ENCODE data around the gene NPAS3.

Gene NPAS3

DNA sequence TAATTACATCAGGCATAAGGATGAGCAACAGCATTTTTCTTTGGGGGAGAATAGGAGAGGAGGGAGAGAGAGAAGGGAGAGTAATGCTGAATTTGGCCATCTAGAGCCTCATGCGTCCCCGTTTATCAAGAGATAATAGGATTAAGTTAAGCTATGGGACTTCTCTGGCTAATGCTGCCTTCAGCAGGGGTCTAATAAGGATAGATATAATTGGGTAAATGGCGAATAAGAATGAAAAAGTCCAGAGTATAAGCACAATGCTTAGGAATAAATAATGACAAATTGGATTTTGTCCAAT is 542.2 kb downstream of the NPAS3 start:
- TF ChIP-seq TAF1 (IDR thresholded peaks at IDR 0.05; ENCODE audit: borderline replicate concordance, insufficient read depth, low read length) (no peak), FOXP2 (optimal IDR thresholded peaks at IDR 0.05; ENCODE audit: borderline replicate concordance, extremely low read depth, extremely low read length, insufficient read depth) (no peak), POLR2AphosphoS5 (IDR thresholded peaks at IDR 0.05; ENCODE audit: low read depth, low read length) (no peak)
- TF ChIP-seq, protein P1, sequence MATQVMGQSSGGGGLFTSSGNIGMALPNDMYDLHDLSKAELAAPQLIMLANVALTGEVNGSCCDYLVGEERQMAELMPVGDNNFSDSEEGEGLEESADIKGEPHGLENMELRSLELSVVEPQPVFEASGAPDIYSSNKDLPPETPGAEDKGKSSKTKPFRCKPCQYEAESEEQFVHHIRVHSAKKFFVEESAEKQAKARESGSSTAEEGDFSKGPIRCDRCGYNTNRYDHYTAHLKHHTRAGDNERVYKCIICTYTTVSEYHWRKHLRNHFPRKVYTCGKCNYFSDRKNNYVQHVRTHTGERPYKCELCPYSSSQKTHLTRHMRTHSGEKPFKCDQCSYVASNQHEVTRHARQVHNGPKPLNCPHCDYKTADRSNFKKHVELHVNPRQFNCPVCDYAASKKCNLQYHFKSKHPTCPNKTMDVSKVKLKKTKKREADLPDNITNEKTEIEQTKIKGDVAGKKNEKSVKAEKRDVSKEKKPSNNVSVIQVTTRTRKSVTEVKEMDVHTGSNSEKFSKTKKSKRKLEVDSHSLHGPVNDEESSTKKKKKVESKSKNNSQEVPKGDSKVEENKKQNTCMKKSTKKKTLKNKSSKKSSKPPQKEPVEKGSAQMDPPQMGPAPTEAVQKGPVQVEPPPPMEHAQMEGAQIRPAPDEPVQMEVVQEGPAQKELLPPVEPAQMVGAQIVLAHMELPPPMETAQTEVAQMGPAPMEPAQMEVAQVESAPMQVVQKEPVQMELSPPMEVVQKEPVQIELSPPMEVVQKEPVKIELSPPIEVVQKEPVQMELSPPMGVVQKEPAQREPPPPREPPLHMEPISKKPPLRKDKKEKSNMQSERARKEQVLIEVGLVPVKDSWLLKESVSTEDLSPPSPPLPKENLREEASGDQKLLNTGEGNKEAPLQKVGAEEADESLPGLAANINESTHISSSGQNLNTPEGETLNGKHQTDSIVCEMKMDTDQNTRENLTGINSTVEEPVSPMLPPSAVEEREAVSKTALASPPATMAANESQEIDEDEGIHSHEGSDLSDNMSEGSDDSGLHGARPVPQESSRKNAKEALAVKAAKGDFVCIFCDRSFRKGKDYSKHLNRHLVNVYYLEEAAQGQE (IDR thresholded peaks at IDR 0.05; ENCODE audit: insufficient read depth in 1 of 2, low read depth in 2 of 2, low read length in 2 of 2) = no peak

DNA sequence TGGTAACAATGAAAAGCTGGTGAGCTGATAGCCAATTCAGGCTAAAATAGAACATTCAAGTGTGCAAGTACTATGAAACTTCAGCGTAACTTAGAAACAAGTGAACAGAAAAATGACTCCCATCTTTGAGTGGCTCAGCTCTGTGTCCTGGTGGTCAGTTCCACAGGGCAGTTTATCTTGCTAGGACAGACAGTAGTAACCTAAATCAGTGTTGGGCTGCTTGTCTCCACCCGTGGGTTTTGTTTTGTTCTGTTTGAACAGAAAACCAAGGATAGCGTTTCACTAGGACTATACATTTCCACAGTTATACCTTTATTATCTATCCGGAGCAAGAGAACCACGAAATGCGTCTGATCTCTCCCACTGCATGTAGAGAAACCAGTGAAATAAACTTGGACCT is 544.4 kb downstream of the NPAS3 start:
- TF ChIP-seq SIN3A (IDR thresholded peaks at IDR 0.05; ENCODE audit: borderline replicate concordance, insufficient read depth, low read length) (no peak), POLR2AphosphoS5 (IDR thresholded peaks at IDR 0.05; ENCODE audit: low read depth, low read length) (no peak), TAF1 (IDR thresholded peaks at IDR 0.05; ENCODE audit: borderline replicate concordance, insufficient read depth, low read length) (no peak), FOXP2 (optimal IDR thresholded peaks at IDR 0.05; ENCODE audit: borderline replicate concordance, extremely low read depth, extremely low read length, insufficient read depth) (no peak)
- TF ChIP-seq, protein P1 (IDR thresholded peaks at IDR 0.05; ENCODE audit: insufficient read depth in 1 of 2, low read depth in 2 of 2, low read length in 2 of 2) = no peak

DNA sequence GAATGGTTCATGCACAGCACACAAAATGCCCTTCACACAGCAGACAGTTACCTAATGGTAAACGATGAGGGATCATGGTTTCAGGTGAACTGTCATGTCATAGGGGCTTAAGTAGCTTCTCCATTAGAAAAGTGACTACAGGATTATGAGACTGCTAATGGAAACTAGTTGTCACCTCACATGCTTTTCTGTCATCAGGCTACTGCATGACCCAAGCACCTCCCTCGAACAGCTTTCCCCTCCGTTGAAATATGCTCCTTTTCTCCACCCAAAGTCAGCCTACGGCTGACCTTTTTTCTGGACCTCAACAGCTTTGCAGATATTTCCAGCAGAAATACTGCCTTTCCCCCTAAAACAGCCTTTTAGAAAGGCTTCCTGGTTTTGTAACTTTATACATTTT is 544.9 kb downstream of the NPAS3 start:
- TF ChIP-seq FOXP2 (optimal IDR thresholded peaks at IDR 0.05; ENCODE audit: borderline replicate concordance, extremely low read depth, extremely low read length, insufficient read depth) (no peak), POLR2AphosphoS5 (IDR thresholded peaks at IDR 0.05; ENCODE audit: low read depth, low read length) (no peak), TAF1 (IDR thresholded peaks at IDR 0.05; ENCODE audit: borderline replicate concordance, insufficient read depth, low read length) (no peak), SIN3A (IDR thresholded peaks at IDR 0.05; ENCODE audit: borderline replicate concordance, insufficient read depth, low read length) (no peak)
- TF ChIP-seq, protein P1 (IDR thresholded peaks at IDR 0.05; ENCODE audit: insufficient read depth in 1 of 2, low read depth in 2 of 2, low read length in 2 of 2) = no peak

DNA sequence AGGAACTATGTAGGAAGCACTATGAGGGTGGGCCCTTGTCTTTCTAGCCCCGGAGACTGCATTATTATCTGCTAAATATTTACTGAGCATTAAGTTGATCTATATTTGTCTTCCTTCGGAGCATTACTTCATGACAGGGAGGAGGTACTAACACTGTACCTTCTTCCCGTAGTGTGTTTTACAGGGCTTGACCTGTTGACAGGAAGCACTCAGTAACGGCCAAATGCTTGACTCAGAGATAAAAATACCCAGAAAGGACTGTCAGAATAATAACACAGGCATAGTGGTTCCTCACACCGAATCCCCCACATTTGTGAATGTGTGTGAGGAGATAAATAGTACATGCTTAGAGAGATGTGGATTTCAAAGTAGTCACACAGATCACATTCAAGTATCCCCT is 545.6 kb downstream of the NPAS3 start:
- TF ChIP-seq SIN3A (IDR thresholded peaks at IDR 0.05; ENCODE audit: borderline replicate concordance, insufficient read depth, low read length) (no peak), FOXP2 (optimal IDR thresholded peaks at IDR 0.05; ENCODE audit: borderline replicate concordance, extremely low read depth, extremely low read length, insufficient read depth) (no peak), TAF1 (IDR thresholded peaks at IDR 0.05; ENCODE audit: borderline replicate concordance, insufficient read depth, low read length) (no peak), POLR2AphosphoS5 (IDR thresholded peaks at IDR 0.05; ENCODE audit: low read depth, low read length) (no peak)
- TF ChIP-seq, protein P1 (IDR thresholded peaks at IDR 0.05; ENCODE audit: insufficient read depth in 1 of 2, low read depth in 2 of 2, low read length in 2 of 2) = no peak

DNA sequence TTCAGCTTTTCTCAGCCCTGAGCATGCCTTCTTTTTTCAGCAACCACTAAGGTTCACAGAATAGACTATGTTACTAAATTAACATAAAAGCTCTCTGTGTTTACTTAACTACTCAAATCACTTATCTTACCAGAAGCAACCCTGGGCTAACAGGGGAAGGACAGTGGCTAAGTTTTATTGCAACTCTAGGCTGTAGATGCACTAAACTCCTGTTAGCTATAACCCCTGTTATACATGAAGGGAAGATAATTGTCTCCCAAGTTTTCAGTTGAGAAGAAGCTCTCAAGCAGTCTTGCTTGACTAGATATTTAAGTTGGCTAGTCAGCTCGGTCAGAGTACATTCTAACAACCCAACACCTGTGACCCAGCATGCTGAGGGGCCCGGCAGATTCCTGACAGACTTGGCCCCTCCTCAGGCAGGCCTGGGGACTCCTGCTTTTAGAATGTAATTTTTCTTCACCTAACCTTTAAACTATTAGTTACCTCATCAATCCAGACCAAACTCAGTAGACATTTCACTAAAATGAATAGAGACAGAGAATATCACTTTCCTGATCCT is 547.7 kb downstream of the NPAS3 start:
- TF ChIP-seq, protein P1 (IDR thresholded peaks at IDR 0.05; ENCODE audit: insufficient read depth in 1 of 2, low read depth in 2 of 2, low read length in 2 of 2) = no peak
- no peak for TF ChIP-seq SIN3A (IDR thresholded peaks at IDR 0.05; ENCODE audit: borderline replicate concordance, insufficient read depth, low read length)

All from PFSK-1 (cell line).